Stimulated activated CD8-positive, alpha-beta memory T cell treated with anti-CD3 and anti-CD28 coated beads, Interleukin-4, amount 100 ng/mL, for 4 hours (primary cell): ENCODE data around the gene CD96.
"Not testable (repeated sequence)": the region's sequence is repeated elsewhere in the genome, so short reads cannot be mapped to it uniquely, and the experiment has no call there.

Experiments used
- DNase-seq, 2 donors: peaks; one replicate each; pipeline ENCODE4 v3.0.0-alpha.2; 2020; ENCODE audit warnings: low read depth in 2 of 2, low spot score in 1 of 2

CD96 gene

GRCh38 chr3:111668888-111669488 is 127.0 kb downstream of the CD96 start:
- no peak for DNase-seq

GRCh38 chr3:111669926-111670630 is 128.1 kb downstream of the CD96 start:
- DNase-seq, result no peak

GRCh38 chr3:111672461-111672860 is 130.5 kb downstream of the CD96 start:
- not testable (repeated sequence) for DNase-seq

GRCh38 chr3:111675846-111676210 is 133.8 kb downstream of the CD96 start:
- no peak for DNase-seq

- DNase-seq, result no peak
Measured at GRCh38 chr3:111676211-111677006, 134.4 kb downstream of the CD96 start.

GRCh38 chr3:111677007-111677392 is 135.0 kb downstream of the CD96 start:
- no peak for DNase-seq

GRCh38 chr3:111681661-111682426 is 139.8 kb downstream of the CD96 start:
- no peak for DNase-seq

- DNase-seq, result no peak
Measured at GRCh38 chr3:111684640-111685039, 142.6 kb downstream of the CD96 start.

GRCh38 chr3:111688190-111688800 is 146.3 kb downstream of the CD96 start:
- no peak for DNase-seq

GRCh38 chr3:111690242-111690641 is 148.2 kb downstream of the CD96 start:
- DNase-seq, result no peak

GRCh38 chr3:111691293-111691909 is 149.4 kb downstream of the CD96 start:
- DNase-seq, result no peak

- DNase-seq, result no peak
Measured at GRCh38 chr3:111692593-111693552, 150.9 kb downstream of the CD96 start.

- no peak for DNase-seq
Measured at GRCh38 chr3:111694471-111694870, 152.5 kb downstream of the CD96 start.

GRCh38 chr3:111695636-111696117 is 153.7 kb downstream of the CD96 start:
- DNase-seq, result peak in 1 of 2 donors; percentile 24

GRCh38 chr3:111700054-111700453 is 158.1 kb downstream of the CD96 start:
- no peak for DNase-seq

- no peak for DNase-seq
Measured at GRCh38 chr3:111701292-111701906, 159.4 kb downstream of the CD96 start.
